SK-N-SH (cell line): ENCODE measurements around the gene MRPL32. TPM values are rescaled to one million over a fixed set of nuclear protein-coding genes. Genes with fewer than 3 reads are reported as not detected.

ENCODE experiments used
- CTCF ChIA-PET: fragments of 300-600, 350-600 bp; formaldehyde crosslinking; extraction: SDS; loops from one replicate; lab custom pipeline; 2021; lab: Yijun Ruan, JAX
- POLR2A ChIA-PET: fragments of 350-600 bp; sonication (Branson Sonifier 250); formaldehyde crosslinking; extraction: SDS; loops from one replicate; lab custom pipeline; 2020; ENCODE audit warnings: antibody characterized with exemption, inconsistent platforms; lab: Yijun Ruan, JAX
- DNase-seq: peaks from one replicate; pipeline ENCODE4 v3.0.0; 2012
- H2AFZ ChIP-seq: fragments of 200-600 bp; sonication (generic); 2 replicates; pipeline ENCODE4 v1.8.1; 2016; ENCODE audit warnings: antibody characterized with exemption, mild to moderate bottlenecking, low read depth
- H3F3A ChIP-seq: fragments of 200-600 bp; sonication (generic); replicated peaks from 2 replicates; pipeline ENCODE3; 2016; ENCODE audit warnings: antibody characterized with exemption, mild to moderate bottlenecking; ENCODE audit not compliant: insufficient read depth
- H3K27ac ChIP-seq, 2 experiments: fragments of 200-500 bp in 1 of 2; fragments of 200-600 bp in 1 of 2; sonication (Bioruptor generic) in 1 of 2; sonication (generic), shearing (Covaris generic) in 1 of 2; 2 replicates each; pipeline versions ENCODE4 v1.5.1 to v1.6.1; 2014 to 2016; ENCODE audit warnings: low read depth in 2 of 2, inconsistent platforms in 1 of 2, low read length in 1 of 2, mild to moderate bottlenecking in 1 of 2, mixed read lengths in 1 of 2
- H3K27me3 ChIP-seq: fragments of 200-600 bp; sonication (generic), shearing (Covaris generic); 2 replicates; pipeline ENCODE4 v1.6.1; 2016; ENCODE audit warnings: mixed run types; ENCODE audit not compliant: insufficient read depth
- H3K36me3 ChIP-seq, 2 experiments: fragments of 200-500 bp in 1 of 2; fragments of 200-600 bp in 1 of 2; sonication (Bioruptor generic) in 1 of 2; sonication (generic) in 1 of 2; replicated peaks in 1 of 2; 2 replicates each; pipeline versions ENCODE3 to v1.5.1; 2014 to 2016; ENCODE audit warnings: low read length in 1 of 2, mild to moderate bottlenecking in 1 of 2; ENCODE audit not compliant: insufficient read depth in 2 of 2, control insufficient read depth in 1 of 2
- H3K4me1 ChIP-seq, 2 experiments: fragments of 200-500 bp in 1 of 2; fragments of 200-600 bp in 1 of 2; sonication (Bioruptor generic) in 1 of 2; sonication (generic), shearing (Covaris generic) in 1 of 2; 2 replicates each; pipeline versions ENCODE4 v1.5.1 to v1.6.1; 2014 to 2016; ENCODE audit warnings: low read depth in 1 of 2, low read length in 1 of 2, mixed run types in 1 of 2; ENCODE audit not compliant: insufficient read depth in 2 of 2, control insufficient read depth in 1 of 2
- H3K4me2 ChIP-seq: fragments of 200-600 bp; sonication (generic), shearing (Covaris generic); 2 replicates; pipeline ENCODE4 v1.6.1; 2017; ENCODE audit warnings: mixed run types
- H3K4me3 ChIP-seq, 2 experiments: fragments of 200-500 bp in 1 of 2; fragments of 200-600 bp in 1 of 2; sonication (Bioruptor generic) in 1 of 2; sonication (generic), shearing (Covaris generic) in 1 of 2; 2 replicates each; pipeline versions ENCODE4 v1.5.1 to v1.8.1; 2014 to 2016; ENCODE audit warnings: low read depth in 2 of 2, inconsistent platforms in 1 of 2, low read length in 1 of 2, mild to moderate bottlenecking in 1 of 2, mixed read lengths in 1 of 2, moderate library complexity in 1 of 2
- H3K79me2 ChIP-seq: fragments of 200-600 bp; sonication (generic); 2 replicates; pipeline ENCODE4 v1.8.1; 2017; ENCODE audit warnings: mild to moderate bottlenecking; ENCODE audit not compliant: insufficient read depth
- H3K9ac ChIP-seq: fragments of 200-600 bp; sonication (generic); 2 replicates; pipeline ENCODE4 v1.6.1; 2017; ENCODE audit warnings: mixed run types
- H3K9me2 ChIP-seq: fragments of 200-600 bp; sonication (generic); 2 replicates; pipeline ENCODE4 v1.6.1; 2017; ENCODE audit warnings: mixed run types
- H3K9me3 ChIP-seq: fragments of 200-600 bp; sonication (generic); 2 replicates; pipeline ENCODE4 v1.6.1; 2017; ENCODE audit warnings: mixed run types, mild to moderate bottlenecking, moderate library complexity
- H4K20me1 ChIP-seq: fragments of 200-600 bp; sonication (generic); 2 replicates; pipeline ENCODE4 v1.6.1; 2017; ENCODE audit warnings: mild to moderate bottlenecking, mixed run types; ENCODE audit not compliant: insufficient read depth
- CHD2 ChIP-seq: fragments of 150-350 bp; IDR thresholded peaks from 2 replicates; pipeline ENCODE4 v1.6.1; 2018; ENCODE audit warnings: low read length; ENCODE audit not compliant: partially characterized antibody
- EZH2phosphoT487 ChIP-seq: fragments of 200-600 bp; sonication (generic); IDR thresholded peaks from 2 replicates; pipeline ENCODE4 v1.6.1; 2017; ENCODE audit warnings: low read depth, mixed run types, mild to moderate bottlenecking, antibody characterized with exemption, moderate library complexity, borderline replicate concordance
- FOXJ3 ChIP-seq: sonication (generic); formaldehyde crosslinking; IDR thresholded peaks from 2 replicates; pipeline ENCODE4 v1.5.1; 2020; ENCODE audit warnings: mild to moderate bottlenecking, missing genetic modification reagents
- FOXM1 ChIP-seq: IDR thresholded peaks from 2 replicates; pipeline ENCODE4 v1.4.0; 2012; ENCODE audit warnings: low read depth, mild to moderate bottlenecking
- GABPA ChIP-seq: IDR thresholded peaks from 2 replicates; pipeline ENCODE4 v1.4.0; 2012; ENCODE audit warnings: low read depth, mild to moderate bottlenecking
- GATA2 ChIP-seq: sonication (generic); formaldehyde crosslinking; IDR thresholded peaks from 2 replicates; pipeline ENCODE4 v1.5.0; 2020; ENCODE audit warnings: mild to moderate bottlenecking, missing genetic modification reagents
- JUND ChIP-seq: IDR thresholded peaks from 2 replicates; pipeline ENCODE4 v1.4.0; 2012
- MEF2A ChIP-seq: IDR thresholded peaks from 2 replicates; pipeline ENCODE4 v1.4.0; 2012; ENCODE audit warnings: low read depth, borderline replicate concordance
- MXI1 ChIP-seq: IDR thresholded peaks from 2 replicates; pipeline ENCODE4 v1.6.1; 2012; ENCODE audit warnings: mild to moderate bottlenecking, low read depth, low read length, improper control_type of control experiment
- NRF1 ChIP-seq: IDR thresholded peaks from 2 replicates; pipeline ENCODE4 v1.6.1; 2012; ENCODE audit warnings: low read depth, mild to moderate bottlenecking, low read length
- POLR2AphosphoS5 ChIP-seq: IDR thresholded peaks from 2 replicates; pipeline ENCODE4 v1.6.1; 2012; ENCODE audit warnings: low read depth, low read length
- RCOR1 ChIP-seq: fragments of 150-350 bp; IDR thresholded peaks from 2 replicates; pipeline ENCODE4 v1.6.1; 2017; ENCODE audit warnings: antibody characterized with exemption, low read length
- RXRA ChIP-seq: IDR thresholded peaks from 2 replicates; pipeline ENCODE4 v1.4.0; 2012; ENCODE audit warnings: low read depth, mild to moderate bottlenecking, borderline replicate concordance
- SIN3A ChIP-seq: IDR thresholded peaks from 2 replicates; pipeline ENCODE4 v1.6.1; 2012; ENCODE audit warnings: low read depth, mild to moderate bottlenecking, low read length, moderate library complexity, borderline replicate concordance
- SMC3 ChIP-seq: IDR thresholded peaks from 2 replicates; pipeline ENCODE4 v1.6.1; 2012; ENCODE audit warnings: low read depth, low read length, improper control_type of control experiment
- TAF1 ChIP-seq: IDR thresholded peaks from 2 replicates; pipeline ENCODE4 v1.6.1; 2012; ENCODE audit warnings: low read depth, mild to moderate bottlenecking, low read length, moderate library complexity, borderline replicate concordance
- TEAD4 ChIP-seq: IDR thresholded peaks from 2 replicates; pipeline ENCODE4 v1.4.0; 2012; ENCODE audit warnings: mild to moderate bottlenecking, borderline replicate concordance; ENCODE audit not compliant: insufficient read depth
- YY1 ChIP-seq: IDR thresholded peaks from 2 replicates; pipeline ENCODE4 v1.4.0; 2012; ENCODE audit warnings: low read depth, mild to moderate bottlenecking
- WGBS: methylation state at CpG from one replicate; pipeline ENCODE4 v1.1.6; 2017; ENCODE audit warnings: low lambda C conversion rate; 5-methylcytosine and 5-hydroxymethylcytosine counted together
- polyA plus RNA-seq, 3 experiments: library from polyadenylated mRNA; depleted of rRNA; stranded (reverse); fragments of >200 nt; gene quantifications; 2 replicates each; pipeline ENCODE4 v1.2.3, GENCODE V29; 2012
- TF ChIP-seq, protein P1 (sequence below): IDR thresholded peaks from 2 replicates; pipeline ENCODE4 v1.6.1; 2012; ENCODE audit warnings: mild to moderate bottlenecking, low read depth, low read length, moderate library complexity
- TF ChIP-seq, protein P2 (sequence below): IDR thresholded peaks from 2 replicates; pipeline ENCODE4 v1.4.0; 2012; ENCODE audit warnings: low read depth
- TF ChIP-seq, protein P3 (sequence below): IDR thresholded peaks from 2 replicates; pipeline ENCODE4 v1.4.0; 2012; ENCODE audit warnings: low read depth, borderline replicate concordance

MRPL32 gene
- polyA plus RNA-seq, 1 of the 3 experiments (the other 2 are of a cell fraction): 73.1 TPM

DNA sequence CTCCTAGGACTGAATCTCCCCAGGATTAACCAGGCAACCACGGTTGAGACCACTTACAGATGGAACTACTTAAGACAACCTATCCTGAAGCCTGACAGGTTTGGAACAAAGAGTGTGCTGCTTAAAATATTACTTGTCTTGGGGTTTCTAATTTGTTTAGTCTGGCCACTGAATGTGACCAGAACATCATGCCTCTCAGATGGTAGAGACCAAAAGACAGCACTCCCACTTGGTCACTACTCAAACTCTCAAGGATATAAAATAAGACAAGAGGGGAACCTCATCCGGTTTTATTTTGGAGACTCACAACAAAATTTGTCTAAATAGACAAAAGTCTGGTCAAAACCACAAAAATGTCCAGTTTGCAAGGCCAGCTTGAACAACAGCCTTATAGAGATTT lies 15.3 kb downstream of the MRPL32 start:
- Histone ChIP-seq H3K9me2 (no peaks in the 10 kb centered on the region), H3K27ac (no peak overlapping the region), H3K36me3 (no peaks in the 10 kb centered on the region), H3K4me3 (no peak overlapping the region), H3K27me3 (no peaks in the 10 kb centered on the region), H3K9ac (no peak overlapping the region), H4K20me1 (no peaks in the 10 kb centered on the region), H3K79me2 (no peaks in the 10 kb centered on the region), H3K4me2 (no peak overlapping the region), H3F3A (no peaks in the 10 kb centered on the region), H3K9me3 (no peaks in the 10 kb centered on the region), H2AFZ (no peak overlapping the region), H3K4me1 (no peaks in the 10 kb centered on the region; a peak in 1 of 4 replicates)
- TF ChIP-seq MEF2A (no peak), GABPA (no peak), MXI1 (no peak), SMC3 (no peak), POLR2AphosphoS5 (no peak), SIN3A (no peak), GATA2 (CRISPR knock-in tag) (no peak), JUND (no peak), NRF1 (no peak), FOXM1 (no peak), RCOR1 (no peak)
- TF ChIP-seq, protein P1, sequence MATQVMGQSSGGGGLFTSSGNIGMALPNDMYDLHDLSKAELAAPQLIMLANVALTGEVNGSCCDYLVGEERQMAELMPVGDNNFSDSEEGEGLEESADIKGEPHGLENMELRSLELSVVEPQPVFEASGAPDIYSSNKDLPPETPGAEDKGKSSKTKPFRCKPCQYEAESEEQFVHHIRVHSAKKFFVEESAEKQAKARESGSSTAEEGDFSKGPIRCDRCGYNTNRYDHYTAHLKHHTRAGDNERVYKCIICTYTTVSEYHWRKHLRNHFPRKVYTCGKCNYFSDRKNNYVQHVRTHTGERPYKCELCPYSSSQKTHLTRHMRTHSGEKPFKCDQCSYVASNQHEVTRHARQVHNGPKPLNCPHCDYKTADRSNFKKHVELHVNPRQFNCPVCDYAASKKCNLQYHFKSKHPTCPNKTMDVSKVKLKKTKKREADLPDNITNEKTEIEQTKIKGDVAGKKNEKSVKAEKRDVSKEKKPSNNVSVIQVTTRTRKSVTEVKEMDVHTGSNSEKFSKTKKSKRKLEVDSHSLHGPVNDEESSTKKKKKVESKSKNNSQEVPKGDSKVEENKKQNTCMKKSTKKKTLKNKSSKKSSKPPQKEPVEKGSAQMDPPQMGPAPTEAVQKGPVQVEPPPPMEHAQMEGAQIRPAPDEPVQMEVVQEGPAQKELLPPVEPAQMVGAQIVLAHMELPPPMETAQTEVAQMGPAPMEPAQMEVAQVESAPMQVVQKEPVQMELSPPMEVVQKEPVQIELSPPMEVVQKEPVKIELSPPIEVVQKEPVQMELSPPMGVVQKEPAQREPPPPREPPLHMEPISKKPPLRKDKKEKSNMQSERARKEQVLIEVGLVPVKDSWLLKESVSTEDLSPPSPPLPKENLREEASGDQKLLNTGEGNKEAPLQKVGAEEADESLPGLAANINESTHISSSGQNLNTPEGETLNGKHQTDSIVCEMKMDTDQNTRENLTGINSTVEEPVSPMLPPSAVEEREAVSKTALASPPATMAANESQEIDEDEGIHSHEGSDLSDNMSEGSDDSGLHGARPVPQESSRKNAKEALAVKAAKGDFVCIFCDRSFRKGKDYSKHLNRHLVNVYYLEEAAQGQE: no peak
- POLR2A ChIA-PET: no interaction called here
- CTCF ChIA-PET: interaction anchor here (1.3 to 1.6 kb wide), 3 partner anchors 12 to 892 kb away, joined by 4 to 5 read pairs (median 4); no protein-coding TSS in a partner anchor
- 6% methylated on average over 2 of the region's 2 CpGs for WGBS
- DNase-seq: no peak

DNA sequence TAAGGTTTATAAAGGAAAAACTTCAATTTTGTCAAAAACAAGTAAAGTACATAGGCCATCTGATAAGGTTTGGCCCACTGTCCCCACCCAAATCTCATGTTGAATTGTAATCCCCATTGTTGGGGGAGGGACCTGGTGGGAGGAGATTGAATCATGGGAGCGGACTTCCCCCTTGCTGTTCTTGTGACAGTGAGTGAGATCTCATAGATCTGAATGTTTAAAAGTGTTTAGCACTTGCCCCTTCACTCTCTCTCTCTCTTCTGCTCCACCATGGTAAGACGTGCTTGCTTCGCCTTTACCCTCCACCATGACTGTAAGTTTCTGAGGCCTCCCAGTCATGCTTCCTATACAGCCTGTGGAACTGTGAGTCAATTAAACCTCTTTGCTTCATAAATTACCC lies 18.2 kb downstream of the MRPL32 start:
- CTCF ChIA-PET: interaction anchor here (1.3 to 5.2 kb wide), 3 partner anchors 9 to 570 kb away, joined by 3 to 38 read pairs (median 7); no protein-coding TSS in a partner anchor
- 26% methylated on average over 3 of the region's 3 CpGs for WGBS

More for the DNA sequence above, 18.2 kb downstream of the MRPL32 start:
- Histone ChIP-seq H2AFZ (no peak overlapping the region), H3K9me2 (no peaks in the 10 kb centered on the region), H3F3A (no peaks in the 10 kb centered on the region), H3K4me1 (no peaks in the 10 kb centered on the region; a peak in 1 of 4 replicates), H3K36me3 (no peaks in the 10 kb centered on the region), H3K27ac (no peak overlapping the region), H3K27me3 (no peaks in the 10 kb centered on the region), H3K9ac (no peak overlapping the region), H3K4me3 (no peak overlapping the region), H3K4me2 (no peak overlapping the region), H3K79me2 (no peaks in the 10 kb centered on the region), H4K20me1 (no peaks in the 10 kb centered on the region), H3K9me3 (no peaks in the 10 kb centered on the region)
- TF ChIP-seq GABPA (no peak), TAF1 (no peak), EZH2phosphoT487 (no peak), YY1 (no peak), MEF2A (no peak), TEAD4 (no peak), FOXJ3 (CRISPR knock-in tag) (no peak), JUND (no peak), POLR2AphosphoS5 (no peak), GATA2 (CRISPR knock-in tag) (no peak), CHD2 (no peak), RXRA (no peak)
- TF ChIP-seq, protein P2, sequence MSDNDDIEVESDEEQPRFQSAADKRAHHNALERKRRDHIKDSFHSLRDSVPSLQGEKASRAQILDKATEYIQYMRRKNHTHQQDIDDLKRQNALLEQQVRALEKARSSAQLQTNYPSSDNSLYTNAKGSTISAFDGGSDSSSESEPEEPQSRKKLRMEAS: no peak
- TF ChIP-seq, protein P3, sequence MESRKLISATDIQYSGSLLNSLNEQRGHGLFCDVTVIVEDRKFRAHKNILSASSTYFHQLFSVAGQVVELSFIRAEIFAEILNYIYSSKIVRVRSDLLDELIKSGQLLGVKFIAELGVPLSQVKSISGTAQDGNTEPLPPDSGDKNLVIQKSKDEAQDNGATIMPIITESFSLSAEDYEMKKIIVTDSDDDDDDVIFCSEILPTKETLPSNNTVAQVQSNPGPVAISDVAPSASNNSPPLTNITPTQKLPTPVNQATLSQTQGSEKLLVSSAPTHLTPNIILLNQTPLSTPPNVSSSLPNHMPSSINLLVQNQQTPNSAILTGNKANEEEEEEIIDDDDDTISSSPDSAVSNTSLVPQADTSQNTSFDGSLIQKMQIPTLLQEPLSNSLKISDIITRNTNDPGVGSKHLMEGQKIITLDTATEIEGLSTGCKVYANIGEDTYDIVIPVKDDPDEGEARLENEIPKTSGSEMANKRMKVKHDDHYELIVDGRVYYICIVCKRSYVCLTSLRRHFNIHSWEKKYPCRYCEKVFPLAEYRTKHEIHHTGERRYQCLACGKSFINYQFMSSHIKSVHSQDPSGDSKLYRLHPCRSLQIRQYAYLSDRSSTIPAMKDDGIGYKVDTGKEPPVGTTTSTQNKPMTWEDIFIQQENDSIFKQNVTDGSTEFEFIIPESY: no peak
- POLR2A ChIA-PET: no interaction called here
- DNase-seq: no peak
